ENCODE data around the gene TTYH2.

The TTYH2 gene

GRCh38 chr17:74204474-74204873 is 8.9 kb upstream of the TTYH2 start:
- no peak for TF ChIP-seq FOXM1 (IDR thresholded peaks at IDR 0.05; ENCODE audit: borderline replicate concordance, low read depth)
- no peak for TF ChIP-seq EP300 (IDR thresholded peaks at IDR 0.05; ENCODE audit: borderline replicate concordance)
- no peak for TF ChIP-seq RAD21 (IDR thresholded peaks at IDR 0.05; ENCODE audit: low read depth)
- no peak for TF ChIP-seq USF1 (IDR thresholded peaks at IDR 0.05)
- no peak for TF ChIP-seq NFIC (IDR thresholded peaks at IDR 0.05)
- TF ChIP-seq CREB1 (IDR thresholded peaks at IDR 0.05; ENCODE audit: low read depth) = no peak
- TF ChIP-seq TCF12 (IDR thresholded peaks at IDR 0.05; ENCODE audit: low read depth) = no peak
- TF ChIP-seq TAF1 (IDR thresholded peaks at IDR 0.05; ENCODE audit: low read depth) = no peak
- TF ChIP-seq ZBTB7A (IDR thresholded peaks at IDR 0.05; ENCODE audit: low read depth) = no peak
- no peak for TF ChIP-seq YY1 (IDR thresholded peaks at IDR 0.05; ENCODE audit: low read depth)
- no peak for TF ChIP-seq EGR1 (IDR thresholded peaks at IDR 0.05)
- TF ChIP-seq MAX (IDR thresholded peaks at IDR 0.05) = no peak
- no peak for TF ChIP-seq TEAD4 (IDR thresholded peaks at IDR 0.05)
- no peak for TF ChIP-seq CEBPB (IDR thresholded peaks at IDR 0.05)
- TF ChIP-seq, protein P1, sequence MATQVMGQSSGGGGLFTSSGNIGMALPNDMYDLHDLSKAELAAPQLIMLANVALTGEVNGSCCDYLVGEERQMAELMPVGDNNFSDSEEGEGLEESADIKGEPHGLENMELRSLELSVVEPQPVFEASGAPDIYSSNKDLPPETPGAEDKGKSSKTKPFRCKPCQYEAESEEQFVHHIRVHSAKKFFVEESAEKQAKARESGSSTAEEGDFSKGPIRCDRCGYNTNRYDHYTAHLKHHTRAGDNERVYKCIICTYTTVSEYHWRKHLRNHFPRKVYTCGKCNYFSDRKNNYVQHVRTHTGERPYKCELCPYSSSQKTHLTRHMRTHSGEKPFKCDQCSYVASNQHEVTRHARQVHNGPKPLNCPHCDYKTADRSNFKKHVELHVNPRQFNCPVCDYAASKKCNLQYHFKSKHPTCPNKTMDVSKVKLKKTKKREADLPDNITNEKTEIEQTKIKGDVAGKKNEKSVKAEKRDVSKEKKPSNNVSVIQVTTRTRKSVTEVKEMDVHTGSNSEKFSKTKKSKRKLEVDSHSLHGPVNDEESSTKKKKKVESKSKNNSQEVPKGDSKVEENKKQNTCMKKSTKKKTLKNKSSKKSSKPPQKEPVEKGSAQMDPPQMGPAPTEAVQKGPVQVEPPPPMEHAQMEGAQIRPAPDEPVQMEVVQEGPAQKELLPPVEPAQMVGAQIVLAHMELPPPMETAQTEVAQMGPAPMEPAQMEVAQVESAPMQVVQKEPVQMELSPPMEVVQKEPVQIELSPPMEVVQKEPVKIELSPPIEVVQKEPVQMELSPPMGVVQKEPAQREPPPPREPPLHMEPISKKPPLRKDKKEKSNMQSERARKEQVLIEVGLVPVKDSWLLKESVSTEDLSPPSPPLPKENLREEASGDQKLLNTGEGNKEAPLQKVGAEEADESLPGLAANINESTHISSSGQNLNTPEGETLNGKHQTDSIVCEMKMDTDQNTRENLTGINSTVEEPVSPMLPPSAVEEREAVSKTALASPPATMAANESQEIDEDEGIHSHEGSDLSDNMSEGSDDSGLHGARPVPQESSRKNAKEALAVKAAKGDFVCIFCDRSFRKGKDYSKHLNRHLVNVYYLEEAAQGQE (IDR thresholded peaks at IDR 0.05; ENCODE audit: low read depth) = no peak

DNA sequence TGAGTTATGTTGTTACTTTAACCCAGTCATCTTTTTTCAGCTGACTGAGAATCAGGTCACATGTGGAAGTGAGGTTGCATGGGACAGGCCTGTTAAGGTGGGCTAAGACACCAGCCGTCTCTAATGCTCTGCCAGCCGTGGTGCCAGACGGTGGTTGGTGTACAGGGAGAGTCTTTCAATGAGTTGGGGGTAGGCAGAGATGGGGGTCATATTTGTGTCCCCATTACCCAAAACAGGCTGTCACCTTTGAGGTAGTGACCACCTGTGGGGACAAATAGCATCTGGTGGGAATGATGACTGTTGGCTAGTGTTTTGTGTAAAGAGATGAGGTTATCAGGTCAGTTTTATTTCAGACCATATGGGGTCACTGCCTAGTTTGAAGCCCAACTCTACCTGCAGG is 8.1 kb upstream of the TTYH2 start:
- TF ChIP-seq EP300 (IDR thresholded peaks at IDR 0.05; ENCODE audit: borderline replicate concordance) = no peak
- no peak for TF ChIP-seq MAX (IDR thresholded peaks at IDR 0.05)
- no peak for TF ChIP-seq RAD21 (IDR thresholded peaks at IDR 0.05; ENCODE audit: low read depth)
- TF ChIP-seq USF1 (IDR thresholded peaks at IDR 0.05) = no peak
- no peak for TF ChIP-seq CREB1 (IDR thresholded peaks at IDR 0.05; ENCODE audit: low read depth)
- TF ChIP-seq EGR1 (IDR thresholded peaks at IDR 0.05) = no peak
- TF ChIP-seq, protein P1 (IDR thresholded peaks at IDR 0.05; ENCODE audit: low read depth) = no peak
- TF ChIP-seq FOXM1 (IDR thresholded peaks at IDR 0.05; ENCODE audit: borderline replicate concordance, low read depth) = no peak
- no peak for TF ChIP-seq TEAD4 (IDR thresholded peaks at IDR 0.05)
- no peak for TF ChIP-seq CEBPB (IDR thresholded peaks at IDR 0.05)
- no peak for TF ChIP-seq TAF1 (IDR thresholded peaks at IDR 0.05; ENCODE audit: low read depth)
- no peak for TF ChIP-seq YY1 (IDR thresholded peaks at IDR 0.05; ENCODE audit: low read depth)
- no peak for TF ChIP-seq TCF12 (IDR thresholded peaks at IDR 0.05; ENCODE audit: low read depth)
- TF ChIP-seq ZBTB7A (IDR thresholded peaks at IDR 0.05; ENCODE audit: low read depth) = no peak
- no peak for TF ChIP-seq NFIC (IDR thresholded peaks at IDR 0.05)

GRCh38 chr17:74206332-74206818 is 7.0 kb upstream of the TTYH2 start:
- no peak for TF ChIP-seq CEBPB (IDR thresholded peaks at IDR 0.05)
- TF ChIP-seq EGR1 (IDR thresholded peaks at IDR 0.05) = no peak
- TF ChIP-seq EP300 (IDR thresholded peaks at IDR 0.05; ENCODE audit: borderline replicate concordance) = no peak
- TF ChIP-seq USF1 (IDR thresholded peaks at IDR 0.05) = no peak
- TF ChIP-seq ZBTB7A (IDR thresholded peaks at IDR 0.05; ENCODE audit: low read depth) = no peak
- TF ChIP-seq RAD21 (IDR thresholded peaks at IDR 0.05; ENCODE audit: low read depth) = no peak
- TF ChIP-seq FOXM1 (IDR thresholded peaks at IDR 0.05; ENCODE audit: borderline replicate concordance, low read depth) = no peak
- TF ChIP-seq NFIC (IDR thresholded peaks at IDR 0.05) = no peak
- TF ChIP-seq YY1 (IDR thresholded peaks at IDR 0.05; ENCODE audit: low read depth) = no peak
- TF ChIP-seq, protein P1 (IDR thresholded peaks at IDR 0.05; ENCODE audit: low read depth) = no peak
- no peak for TF ChIP-seq TEAD4 (IDR thresholded peaks at IDR 0.05)
- TF ChIP-seq TAF1 (IDR thresholded peaks at IDR 0.05; ENCODE audit: low read depth) = no peak
- no peak for TF ChIP-seq CREB1 (IDR thresholded peaks at IDR 0.05; ENCODE audit: low read depth)
- no peak for TF ChIP-seq TCF12 (IDR thresholded peaks at IDR 0.05; ENCODE audit: low read depth)
- TF ChIP-seq MAX (IDR thresholded peaks at IDR 0.05) = no peak
